Muscle of arm (tissue), 12 donors: ENCODE results near the gene BZW1. TPM values are rescaled to one million over a fixed set of nuclear protein-coding genes. Genes with fewer than 3 reads are reported as not detected.
"Not testable (repeated sequence)": the region's sequence is repeated elsewhere in the genome, so short reads cannot be mapped to it uniquely, and the experiment has no call there.

Experiments
- DNase-seq: peaks from one replicate; pipeline ENCODE4 v3.0.0-alpha.2; 2013
- polyA plus RNA-seq, 12 donors: library from polyadenylated mRNA; unstranded; fragments of 120-200 nt; gene quantifications; one replicate each; pipeline ENCODE4 v1.2.1, GENCODE V29; 2013; ENCODE audit not compliant: insufficient read length in 12 of 12

BZW1 gene
- polyA plus RNA-seq, 12 donors: 105 to 165 (median 132) TPM; not detected in 1

DNA sequence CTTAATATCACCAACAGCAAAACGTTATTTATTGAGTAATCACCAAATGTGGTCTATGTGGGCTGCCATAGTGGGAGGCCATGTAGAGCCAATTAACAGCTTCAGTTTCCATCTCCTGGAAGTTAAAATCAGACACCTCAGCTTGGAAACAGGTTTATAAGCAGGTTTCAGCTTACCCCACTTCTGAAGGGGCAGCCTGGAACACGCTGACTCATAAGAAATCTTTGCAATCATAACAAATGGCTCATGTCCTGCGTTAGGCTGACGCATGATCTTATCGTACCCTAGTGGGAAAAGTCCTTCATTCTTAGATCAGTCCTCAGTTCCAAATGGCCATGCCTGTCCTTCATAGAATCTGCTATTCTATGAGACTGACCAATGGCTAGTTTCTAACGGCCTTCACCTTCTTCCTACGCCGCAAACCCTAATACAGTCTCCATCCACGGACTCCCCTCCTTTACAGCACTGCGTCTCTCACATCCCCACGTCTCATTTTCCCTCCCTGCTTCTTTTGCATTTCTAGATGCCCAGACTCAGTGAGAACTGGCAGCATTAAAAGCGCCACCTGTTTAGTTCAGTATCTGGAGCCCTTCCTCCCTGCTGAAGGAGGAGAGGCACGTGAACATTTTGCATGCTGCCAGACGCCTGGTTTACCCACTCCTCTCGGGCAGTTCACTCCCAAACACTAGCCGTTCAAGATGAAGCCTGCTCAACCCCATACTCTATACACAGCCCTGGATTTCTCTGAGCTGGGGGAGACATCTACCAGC lies 24.2 kb upstream of the BZW1 start:
- no peak for DNase-seq

DNA sequence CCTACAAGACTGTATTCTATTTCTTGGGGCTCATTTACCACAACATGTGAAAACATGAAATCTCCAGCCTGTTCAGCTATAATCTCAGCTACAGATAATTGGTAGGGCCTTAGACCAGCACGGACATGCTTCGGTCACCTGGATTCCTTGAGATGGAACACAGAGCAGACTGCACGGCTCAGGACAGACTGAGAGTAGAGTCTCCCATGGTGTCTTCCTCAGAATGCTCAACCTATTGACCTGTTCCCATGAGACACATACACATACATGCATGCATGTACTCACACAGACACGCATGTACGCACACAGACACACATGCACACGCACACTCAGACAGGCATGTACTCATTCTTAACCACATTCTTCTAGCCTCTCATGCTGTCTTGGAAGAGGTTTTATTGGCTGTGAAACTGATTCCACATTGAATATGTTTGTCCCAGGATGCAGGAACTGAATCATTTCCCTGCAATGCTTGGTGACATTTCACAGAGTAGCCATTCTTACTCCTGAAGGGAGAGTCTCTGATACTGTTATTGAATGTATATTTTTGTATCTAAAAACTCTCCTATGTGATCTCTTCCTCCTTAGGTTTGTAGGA lies 23.5 kb upstream of the BZW1 start:
- no peak for DNase-seq

DNA sequence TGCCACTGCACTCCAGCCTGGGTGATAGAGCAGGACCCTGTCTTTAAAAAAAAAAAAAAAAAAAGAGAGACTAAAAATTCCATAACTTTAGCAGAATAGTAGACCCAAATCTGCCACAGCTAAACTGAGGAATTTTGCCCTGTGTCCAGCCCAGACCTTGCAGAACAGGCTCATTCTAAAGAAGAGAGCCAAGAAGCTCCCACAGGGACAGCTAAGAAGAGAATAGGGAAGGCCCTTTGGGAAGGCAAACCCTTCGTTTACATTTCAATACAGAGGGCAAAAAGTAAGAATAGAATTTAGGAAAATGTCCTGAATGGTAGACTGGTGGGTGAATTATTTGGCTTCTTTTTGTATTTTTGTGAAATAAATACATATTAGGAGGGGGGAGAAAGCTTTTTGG lies 21.5 kb upstream of the BZW1 start:
- no peak for DNase-seq

DNA sequence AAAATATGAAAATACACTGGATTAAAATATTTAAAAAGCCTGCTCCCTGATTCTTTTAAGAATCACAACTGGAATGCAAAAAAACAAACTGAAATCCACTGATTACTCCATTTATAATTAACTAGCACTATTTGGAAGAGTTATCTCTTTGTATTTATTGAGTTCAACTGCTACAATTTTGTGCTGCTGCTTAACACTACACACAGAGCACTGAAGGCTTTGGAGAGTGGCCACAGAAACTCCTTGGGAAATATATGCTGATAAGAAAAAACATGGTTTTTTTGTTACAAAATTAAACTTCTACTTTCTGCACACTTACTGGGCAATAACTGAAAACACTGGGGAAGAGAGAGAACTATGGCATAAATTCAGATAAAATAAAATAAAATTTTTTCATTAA lies 19.8 kb upstream of the BZW1 start:
- DNase-seq: no peak

DNA sequence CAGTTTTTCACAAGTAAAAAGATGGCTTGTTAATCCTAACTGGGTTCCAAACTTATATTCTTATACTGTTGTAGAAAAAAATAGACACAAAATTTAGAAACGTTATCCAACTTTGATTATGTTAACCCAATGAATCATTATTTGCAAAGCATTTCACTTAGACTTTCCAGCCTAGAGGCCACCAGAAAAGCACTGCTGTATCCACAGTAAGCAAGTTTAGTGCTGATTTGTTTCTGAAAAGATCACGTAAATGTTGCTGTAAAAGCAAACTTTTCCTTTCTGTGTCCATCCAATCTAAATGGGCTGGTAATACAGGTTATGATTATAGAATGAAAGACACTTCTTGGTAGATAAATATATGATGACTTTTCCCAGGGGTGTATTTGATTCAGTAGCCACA lies 17.6 kb upstream of the BZW1 start:
- no peak for DNase-seq

DNA sequence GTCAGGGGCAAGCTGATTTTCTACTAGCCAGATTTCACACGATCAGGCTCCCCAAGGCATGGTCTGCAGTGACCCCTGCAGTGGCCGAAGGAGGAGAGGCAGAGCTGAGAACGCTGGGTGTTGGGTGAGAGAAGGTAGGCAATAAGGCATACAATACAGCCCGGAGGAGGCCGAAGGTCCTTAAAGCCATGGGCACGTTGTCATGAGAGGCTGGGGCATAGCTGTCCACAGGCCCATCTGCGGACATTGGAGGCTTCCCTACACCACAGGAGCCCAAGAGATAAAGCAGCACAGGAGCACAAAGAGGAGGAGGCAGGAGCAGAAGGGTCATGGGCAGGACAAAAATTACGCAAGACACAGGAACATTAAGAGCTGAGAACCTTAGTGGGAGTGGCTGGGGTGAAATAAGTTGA lies 16.7 kb upstream of the BZW1 start:
- DNase-seq: no peak

DNA sequence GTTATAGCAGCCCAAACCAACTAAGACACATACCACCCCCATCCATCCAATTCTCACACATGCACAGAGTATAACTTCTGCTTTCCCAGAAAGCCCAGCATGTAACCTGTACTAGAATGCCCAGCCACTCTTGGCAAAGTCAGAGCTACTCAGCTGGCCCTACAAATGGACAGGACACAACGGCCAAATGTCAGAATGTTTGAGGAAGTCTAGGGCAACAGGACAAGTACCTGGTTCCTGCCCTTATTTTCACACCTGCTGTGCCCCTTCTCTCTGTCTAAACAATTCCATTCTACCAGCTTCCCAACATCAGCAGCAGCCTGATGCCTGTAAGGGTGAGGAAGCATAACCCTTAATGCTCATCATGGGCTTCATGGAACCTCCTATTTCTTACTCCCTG lies 15.1 kb upstream of the BZW1 start:
- no peak for DNase-seq

DNA sequence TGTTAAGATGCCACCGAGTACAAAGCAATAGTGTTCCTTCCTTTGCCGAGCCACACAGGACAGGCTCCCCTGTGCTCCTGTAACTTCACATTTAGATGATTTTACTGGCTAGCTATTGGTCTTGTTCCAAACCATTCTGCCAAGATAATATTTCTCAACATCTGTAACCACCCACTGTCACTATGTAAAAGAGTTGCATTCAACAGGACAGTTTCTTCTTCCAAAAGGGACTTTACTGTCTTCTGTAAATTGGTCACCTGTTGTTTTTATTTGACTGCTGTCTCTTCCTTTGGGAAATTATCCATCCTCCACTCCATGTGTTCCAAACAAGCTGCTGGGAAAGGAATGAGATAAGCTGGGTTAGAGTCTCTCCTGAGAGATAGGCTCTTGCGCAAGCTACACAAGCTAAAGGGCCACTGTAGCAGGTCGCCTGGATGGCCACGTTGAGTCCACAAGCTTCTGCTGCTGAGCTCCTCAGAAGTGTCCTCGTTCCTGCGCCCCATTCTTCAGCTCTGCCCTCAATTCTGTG lies 14.4 kb upstream of the BZW1 start:
- no peak for DNase-seq

DNA sequence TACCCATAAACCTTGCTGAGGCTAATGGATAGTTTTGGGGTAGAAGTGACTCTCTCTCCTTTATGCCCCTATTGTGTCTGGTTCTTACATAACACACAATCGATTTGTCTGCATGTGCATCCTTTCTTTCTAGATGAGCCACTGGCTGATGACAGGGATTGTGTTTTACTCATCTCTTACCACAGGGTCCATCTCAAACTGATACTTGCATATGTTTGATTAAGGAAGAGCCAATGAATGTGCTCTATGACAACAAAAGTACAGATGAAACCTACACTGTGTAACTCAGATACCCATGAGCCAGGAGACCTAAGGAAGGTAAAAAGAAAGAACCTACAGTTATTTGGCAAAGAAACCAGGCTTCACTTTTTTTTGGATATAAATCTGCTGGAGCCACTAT lies 13.2 kb upstream of the BZW1 start:
- DNase-seq: no peak

DNA sequence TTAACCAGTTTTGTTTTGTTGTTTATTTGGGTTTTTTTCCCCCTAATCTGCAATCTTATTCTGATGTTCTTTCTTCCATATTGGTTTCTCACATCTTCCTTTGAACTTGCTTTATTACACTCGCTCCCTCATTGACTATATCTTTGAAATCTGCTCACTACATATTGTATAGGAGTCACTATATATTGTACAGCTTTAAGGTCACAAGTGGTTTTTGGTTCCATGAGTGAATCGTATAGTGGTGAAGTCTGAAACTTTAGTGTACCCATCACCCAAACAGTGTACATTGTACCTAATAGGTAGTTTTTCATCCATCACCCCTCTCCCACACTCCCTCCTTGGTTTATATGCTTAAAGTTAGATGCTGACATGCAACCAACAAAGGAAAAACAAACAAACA lies 11.3 kb upstream of the BZW1 start:
- no peak for DNase-seq

DNA sequence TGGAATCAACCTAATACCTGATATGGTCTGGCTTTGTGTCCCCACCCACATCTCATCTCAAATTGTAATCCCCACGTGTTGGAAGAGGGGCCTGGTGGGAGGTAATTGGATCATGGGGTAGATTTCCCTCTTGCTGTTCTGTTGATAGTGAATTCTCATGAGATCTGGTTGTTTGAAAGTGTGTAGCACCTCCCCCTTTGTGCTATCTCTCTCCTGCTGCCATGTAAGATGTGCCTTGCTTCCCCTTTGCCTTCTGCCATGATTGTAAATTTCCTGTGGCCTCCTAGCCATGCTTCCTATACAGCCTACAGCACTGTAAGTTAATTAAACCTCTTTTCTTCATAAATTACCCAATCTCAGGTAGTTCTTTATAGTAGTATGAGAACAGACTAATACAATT lies 10.3 kb upstream of the BZW1 start:
- DNase-seq: not testable (repeated sequence)

DNA sequence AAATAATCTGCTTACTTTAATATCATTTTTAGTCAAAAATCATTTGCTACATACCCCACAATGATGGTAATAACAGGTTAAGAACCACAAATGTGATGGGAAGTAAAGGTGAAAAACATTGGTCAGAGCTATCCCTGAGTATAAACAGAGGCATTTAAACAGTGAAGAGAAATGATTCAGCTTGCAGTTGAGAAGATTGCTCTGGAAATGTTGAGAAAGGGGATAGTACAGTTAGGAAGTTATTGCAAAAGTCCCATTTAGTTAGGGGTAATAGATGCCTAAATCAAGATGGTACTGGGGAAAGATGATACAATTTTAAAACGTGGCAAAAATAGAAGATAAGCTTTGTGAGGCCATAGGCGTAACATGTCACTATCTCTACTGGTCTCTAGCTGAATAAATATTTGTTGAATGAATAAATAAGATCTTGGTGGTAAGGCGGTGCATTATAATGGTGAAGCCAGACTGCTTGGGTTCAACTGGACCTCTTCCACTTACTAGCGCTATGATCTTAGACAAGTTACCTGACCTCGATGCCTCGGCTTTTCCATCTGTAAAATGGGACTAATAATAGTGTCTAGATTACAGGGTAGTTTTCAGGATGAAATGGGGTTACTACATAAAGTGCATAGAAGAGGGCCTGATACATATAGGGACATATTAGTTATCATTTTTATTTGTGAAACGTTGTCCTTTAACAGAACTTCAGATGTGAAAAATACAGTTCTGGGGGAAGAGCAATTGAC lies 2.0 kb upstream of the BZW1 start:
- no peak for DNase-seq

DNA sequence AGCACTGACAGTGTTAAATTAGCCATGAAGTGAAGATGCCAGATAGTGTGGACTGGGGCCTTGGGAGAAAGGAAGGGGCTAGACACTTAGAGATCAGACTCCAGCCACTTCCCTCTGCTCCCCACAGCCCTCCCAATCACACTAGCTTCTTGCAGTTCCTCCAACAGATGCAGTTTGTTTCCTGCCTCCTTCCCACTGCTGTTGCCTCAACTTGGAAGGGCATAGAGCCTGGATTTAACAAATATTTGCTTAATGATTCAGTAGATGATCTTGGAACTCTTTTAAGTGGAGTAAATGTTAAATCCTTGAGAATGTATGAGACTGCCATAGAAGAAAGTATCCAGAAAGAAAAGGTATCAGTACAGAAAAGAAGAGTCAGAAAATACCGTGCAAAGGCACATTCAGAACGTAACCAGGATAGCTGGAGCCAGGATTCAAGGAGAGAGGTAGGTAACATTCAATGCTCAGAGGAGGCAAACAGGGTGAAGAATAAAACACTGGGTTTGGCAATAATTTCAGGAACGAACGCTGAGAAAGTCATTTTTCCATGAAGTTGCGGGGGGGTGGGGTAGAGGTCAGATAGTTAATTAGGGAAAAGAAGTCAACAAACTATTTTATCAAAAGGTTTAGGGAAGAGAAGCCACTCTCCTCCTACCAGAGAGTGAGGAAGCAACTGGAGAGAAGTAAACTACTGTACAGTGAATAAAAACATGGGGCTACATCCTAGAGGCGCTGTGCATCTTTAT lies 1.3 kb upstream of the BZW1 start:
- DNase-seq: no peak

DNA sequence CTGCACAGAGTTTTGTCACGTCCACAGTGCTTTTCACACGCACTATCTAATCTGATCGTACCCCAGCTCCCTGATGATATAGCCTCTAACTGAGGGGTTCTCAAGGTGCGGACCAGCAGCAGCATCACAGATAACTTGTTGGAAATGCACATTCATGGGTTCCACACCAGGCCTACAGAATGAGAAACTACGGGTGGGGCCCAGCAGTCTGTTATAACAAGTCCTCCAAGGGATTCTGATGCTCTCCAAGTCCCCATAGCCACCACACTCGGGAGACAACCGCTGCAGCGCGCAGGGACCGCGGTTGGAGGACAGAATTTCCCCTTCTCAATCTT lies 745 bp upstream of the BZW1 start:
- no peak for DNase-seq

DNA sequence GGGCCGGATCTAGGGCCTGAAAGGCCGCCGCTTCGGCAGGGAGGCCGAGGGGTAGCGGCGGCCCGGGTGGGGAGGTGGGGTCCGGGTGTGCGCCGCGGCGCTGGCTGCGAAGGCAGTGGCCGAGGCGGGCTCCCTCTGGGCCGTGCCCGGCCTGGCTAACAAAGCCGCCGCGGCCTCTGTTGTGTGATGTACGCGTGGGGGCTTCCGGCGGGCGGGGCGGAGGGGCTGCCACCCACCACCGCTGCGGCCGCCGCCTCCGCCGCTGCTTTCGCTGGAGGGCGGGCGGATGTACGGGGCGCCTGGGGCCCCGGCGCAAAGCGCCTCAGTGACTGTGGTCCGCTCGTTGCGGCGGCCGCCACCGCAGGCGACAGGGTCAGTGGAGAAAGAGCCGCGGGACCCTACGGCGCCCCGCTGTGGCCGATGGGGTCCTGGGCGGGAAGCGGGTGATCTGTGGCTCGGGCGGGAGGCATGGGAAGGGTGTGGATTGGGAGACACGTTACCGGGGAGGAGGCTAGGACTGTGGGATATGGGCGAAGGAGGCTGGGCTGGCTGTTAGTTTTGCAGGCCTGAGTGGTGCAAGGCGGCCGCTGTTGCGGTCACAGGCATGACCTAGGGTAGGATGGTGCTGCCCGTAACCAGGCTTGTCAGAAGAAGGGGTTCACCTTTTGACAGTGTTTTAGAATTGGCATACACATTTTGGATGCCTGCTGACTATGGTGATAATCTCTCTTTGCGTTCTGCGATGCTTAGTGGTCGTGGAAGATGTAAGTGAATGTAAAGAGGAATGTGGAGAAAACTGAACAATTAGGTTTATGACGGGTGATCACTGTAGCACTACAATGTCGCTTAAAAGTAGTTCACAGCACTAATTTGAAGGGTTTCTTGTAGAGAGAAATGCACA lies 662 bp downstream of the BZW1 start:
- peak; percentile 65 for DNase-seq

DNA sequence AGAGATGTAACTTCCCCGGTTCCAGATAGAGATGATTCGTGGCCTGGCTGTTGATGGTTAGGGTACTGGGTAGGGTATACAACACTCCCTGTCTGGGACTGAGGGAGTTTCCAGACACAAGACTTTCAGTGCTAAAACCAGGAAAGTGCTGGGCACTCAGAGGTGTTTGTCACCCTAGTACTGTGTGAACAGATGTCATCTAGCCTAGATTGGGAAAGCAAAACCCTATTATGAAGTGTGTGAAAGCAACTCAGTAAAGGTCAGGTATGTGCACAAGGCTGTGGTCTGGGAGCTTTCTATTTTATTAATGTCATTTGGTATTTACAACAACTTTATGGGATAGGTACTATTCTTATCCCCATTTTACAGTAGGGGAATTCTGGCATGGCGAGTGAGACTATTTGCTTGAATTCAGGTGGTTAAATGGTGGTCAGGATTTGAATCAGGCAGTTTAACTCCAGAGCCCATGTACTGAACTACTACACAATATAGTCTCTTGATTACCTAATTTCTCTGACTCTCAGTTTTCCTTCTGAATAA lies 2.6 kb downstream of the BZW1 start:
- DNase-seq: no peak

DNA sequence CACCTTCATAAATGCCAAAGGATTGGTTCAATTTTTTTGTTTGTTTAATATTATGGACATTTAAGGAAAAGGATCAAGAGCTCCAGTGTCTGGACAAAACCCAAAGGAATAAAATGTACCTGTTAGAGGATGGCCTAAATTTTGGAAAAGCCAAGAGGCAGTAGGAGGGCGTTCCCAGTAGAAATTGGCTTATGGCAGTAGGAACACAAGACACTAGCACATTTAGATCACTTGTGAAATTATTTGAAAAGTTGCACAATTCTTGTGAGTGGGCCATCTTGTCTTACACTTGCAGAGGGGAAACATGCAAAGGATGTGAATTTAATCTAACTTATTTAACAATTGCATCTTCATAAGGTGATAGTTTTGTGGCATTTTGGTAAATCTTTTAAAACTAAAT lies 3.2 kb downstream of the BZW1 start:
- no peak for DNase-seq

DNA sequence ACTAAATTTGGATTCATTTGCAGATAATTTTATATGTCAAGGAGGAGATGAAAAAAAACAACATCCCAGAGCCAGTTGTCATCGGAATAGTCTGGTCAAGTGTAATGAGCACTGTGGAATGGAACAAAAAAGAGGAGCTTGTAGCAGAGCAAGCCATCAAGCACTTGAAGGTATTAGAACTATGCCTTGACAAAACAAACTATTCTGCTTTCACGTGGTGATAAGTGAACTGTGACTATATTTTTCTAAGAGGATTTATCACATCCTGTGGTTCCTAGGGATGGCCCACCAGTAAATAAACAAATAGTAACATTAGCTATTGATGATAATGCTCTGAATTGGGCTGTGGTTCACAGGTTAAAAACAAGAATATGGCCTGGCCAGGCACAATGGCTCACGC lies 7.0 kb downstream of the BZW1 start:
- DNase-seq: not testable (repeated sequence)

DNA sequence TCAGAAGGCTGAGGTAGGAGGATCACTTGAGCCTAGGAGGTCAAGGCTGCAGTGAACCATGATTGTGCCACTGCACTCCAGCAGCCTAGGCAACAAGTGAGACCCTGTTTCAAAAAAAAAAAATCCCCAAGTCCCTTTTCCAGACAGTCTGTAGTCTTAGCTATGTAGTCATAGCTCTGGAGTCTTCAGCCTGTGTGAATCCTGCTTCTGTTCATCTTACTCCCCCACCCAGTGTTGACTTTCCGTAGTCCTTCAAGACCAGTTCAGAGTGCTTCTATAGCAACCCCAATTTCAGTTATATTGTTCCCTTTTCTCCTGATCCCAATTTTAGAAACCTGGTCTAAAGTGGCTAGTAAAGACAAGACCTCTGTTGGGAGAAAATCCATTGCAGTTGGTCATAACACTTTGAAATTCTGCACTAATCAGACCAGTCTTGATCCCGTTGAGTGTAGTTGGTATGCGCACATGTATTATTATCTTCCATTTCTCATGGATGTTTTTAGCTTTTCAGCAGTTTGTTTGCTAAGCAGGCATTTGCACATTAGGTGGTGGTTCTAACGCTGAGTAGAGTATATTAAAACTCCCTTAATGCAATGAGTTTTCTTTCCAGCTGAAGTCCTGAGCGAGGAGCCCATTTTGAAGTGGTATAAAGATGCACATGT lies 9.0 kb downstream of the BZW1 start:
- no peak for DNase-seq

DNA sequence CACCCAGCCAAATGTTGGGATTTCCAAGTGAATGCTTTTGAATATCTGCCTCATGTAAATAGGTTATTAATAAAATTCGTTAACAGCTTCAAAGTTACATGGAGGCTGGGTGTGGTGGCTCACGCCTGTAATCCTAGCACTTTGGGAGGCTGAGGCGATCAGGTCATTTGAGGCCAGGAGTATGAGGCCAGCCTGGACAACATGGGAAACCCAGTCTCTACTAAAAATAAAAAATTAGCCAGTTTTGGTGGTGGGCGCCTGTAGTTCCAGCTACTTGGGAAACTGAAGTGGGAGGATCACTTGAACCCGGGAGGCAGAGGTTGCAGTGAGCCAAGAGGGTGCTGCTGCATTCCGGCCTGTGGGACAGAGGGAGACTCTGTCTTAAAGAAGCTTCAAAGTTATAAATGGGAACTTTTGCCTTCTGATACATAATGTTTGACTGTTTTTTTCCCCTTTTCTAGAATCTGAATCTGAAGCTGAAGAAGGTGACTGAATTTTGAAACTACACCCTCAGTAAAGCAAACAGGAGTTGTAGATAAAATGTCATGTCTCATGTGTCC lies 10.1 kb downstream of the BZW1 start:
- DNase-seq: no peak
